Bronchial epithelial cell (primary cell): ENCODE results near the gene GNPNAT1. TPM values are rescaled to one million over a fixed set of nuclear protein-coding genes. Genes with fewer than 3 reads are reported as not detected.

Experiments
- DNase-seq: peaks from one replicate; pipeline ENCODE4 v3.0.0-alpha.2; 2010; ENCODE audit warnings: low read depth
- FAIRE-seq: peaks from 2 replicates; lab custom pipeline; 2011; peaks lifted over from hg19 to GRCh38; lab: Jason Lieb, UNC
- H3K27me3 ChIP-seq: 2 replicates; pipeline ENCODE4 v1.5.1; 2011; ENCODE audit warnings: low read length; ENCODE audit not compliant: control insufficient read depth, insufficient read depth
- H3K36me3 ChIP-seq: 2 replicates; pipeline ENCODE4 v1.5.1; 2011; ENCODE audit warnings: low read length; ENCODE audit not compliant: control insufficient read depth, insufficient read depth
- H3K4me3 ChIP-seq: 2 replicates; pipeline ENCODE4 v1.5.1; 2011; ENCODE audit warnings: mild to moderate bottlenecking, low read depth, low read length, control low read depth
- total RNA-seq: library from RNA; depleted of rRNA; stranded (reverse); fragments of >200 nt; gene quantifications from 2 replicates; pipeline ENCODE4 v1.2.1, GENCODE V29; 2014
- TF ChIP-seq, protein P1 (sequence below): IDR thresholded peaks from 2 replicates; pipeline ENCODE4 v1.5.1; 2011; ENCODE audit warnings: mild to moderate bottlenecking, moderate library complexity, low read length, control low read depth, inconsistent platforms; ENCODE audit not compliant: insufficient read depth, severe bottlenecking

The GNPNAT1 gene
- total RNA-seq, 1 donor from 2014 or later = 57.1 TPM

DNA sequence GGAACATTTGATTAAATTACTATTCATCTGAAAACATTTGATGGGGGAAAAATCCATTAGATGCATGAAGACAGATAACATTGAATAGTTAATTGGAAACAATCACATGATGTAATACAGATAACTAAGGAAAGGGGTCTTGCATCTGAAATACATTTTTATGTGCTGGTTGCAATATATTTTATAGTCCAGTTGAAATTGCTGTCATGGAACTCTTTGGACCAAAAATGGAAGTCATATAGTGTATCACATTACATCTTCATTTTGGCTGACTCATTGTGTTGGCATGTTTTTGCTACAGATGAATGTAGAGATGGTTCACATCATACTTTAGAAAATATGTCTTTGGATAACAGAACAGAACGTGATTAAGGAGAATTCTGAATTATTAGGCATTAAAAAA is 43.0 kb upstream of the GNPNAT1 start:
- FAIRE-seq (no peak), DNase-seq (peak; percentile 71)
- no peaks in the 10 kb centered on the region for H3K27me3 ChIP-seq
- H3K36me3 ChIP-seq = no peaks in the 10 kb centered on the region
- no peak overlapping the region for H3K4me3 ChIP-seq
- TF ChIP-seq, protein P1, sequence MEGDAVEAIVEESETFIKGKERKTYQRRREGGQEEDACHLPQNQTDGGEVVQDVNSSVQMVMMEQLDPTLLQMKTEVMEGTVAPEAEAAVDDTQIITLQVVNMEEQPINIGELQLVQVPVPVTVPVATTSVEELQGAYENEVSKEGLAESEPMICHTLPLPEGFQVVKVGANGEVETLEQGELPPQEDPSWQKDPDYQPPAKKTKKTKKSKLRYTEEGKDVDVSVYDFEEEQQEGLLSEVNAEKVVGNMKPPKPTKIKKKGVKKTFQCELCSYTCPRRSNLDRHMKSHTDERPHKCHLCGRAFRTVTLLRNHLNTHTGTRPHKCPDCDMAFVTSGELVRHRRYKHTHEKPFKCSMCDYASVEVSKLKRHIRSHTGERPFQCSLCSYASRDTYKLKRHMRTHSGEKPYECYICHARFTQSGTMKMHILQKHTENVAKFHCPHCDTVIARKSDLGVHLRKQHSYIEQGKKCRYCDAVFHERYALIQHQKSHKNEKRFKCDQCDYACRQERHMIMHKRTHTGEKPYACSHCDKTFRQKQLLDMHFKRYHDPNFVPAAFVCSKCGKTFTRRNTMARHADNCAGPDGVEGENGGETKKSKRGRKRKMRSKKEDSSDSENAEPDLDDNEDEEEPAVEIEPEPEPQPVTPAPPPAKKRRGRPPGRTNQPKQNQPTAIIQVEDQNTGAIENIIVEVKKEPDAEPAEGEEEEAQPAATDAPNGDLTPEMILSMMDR = no peak

DNA sequence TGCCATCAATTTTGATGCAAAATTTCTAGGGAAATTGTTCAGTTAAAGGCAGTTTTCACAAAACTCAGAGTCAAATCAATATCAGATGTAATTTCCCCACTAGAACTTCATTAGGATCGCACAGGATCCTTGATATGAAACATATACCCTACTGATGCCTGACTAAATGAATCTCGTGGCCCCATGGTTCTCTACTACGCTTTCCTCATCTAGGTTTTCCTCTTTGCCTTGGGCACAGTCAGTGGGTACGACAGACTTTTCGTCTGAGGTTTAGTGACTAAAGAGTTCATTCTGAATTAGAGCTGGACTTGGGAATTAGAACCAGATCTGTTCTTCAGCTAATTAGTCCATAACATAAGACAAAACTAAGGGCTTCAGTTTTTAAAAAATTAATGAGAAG is 42.5 kb upstream of the GNPNAT1 start:
- H3K36me3 ChIP-seq = no peaks in the 10 kb centered on the region
- no peaks in the 10 kb centered on the region for H3K27me3 ChIP-seq
- TF ChIP-seq, protein P1 = no peak
- DNase-seq (no peak), FAIRE-seq (no peak)
- H3K4me3 ChIP-seq = no peak overlapping the region

DNA sequence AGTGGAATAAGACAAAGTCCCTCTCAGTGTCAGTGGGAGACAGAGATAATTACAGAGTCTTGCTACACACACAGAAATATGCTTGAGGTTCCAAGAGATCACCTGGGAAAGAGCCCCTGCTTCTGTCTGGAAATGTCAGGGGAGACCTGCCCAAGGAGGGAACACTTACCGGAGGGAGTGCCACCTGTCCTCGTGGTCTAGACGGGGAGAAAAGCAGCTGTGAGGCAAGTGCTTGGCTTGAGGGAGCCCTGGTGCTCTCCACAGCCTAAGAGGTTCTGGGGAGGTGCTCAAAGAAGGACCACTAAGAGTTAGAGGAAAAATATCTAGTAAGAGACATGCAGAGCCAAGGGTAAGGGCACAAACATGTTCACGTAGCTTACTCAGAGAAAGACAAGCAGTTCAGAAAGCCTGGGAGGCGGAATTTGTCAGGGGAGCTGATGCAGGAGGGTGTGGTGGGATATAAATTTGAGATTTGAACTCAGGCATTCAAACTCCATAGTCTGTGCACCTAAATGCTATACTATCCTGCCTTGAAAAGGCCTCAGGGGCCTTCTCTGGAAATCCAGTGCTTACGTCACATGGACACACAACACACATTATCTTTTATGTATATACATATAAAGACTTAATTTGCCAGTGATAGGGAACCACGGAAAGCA is 38.2 kb upstream of the GNPNAT1 start:
- no peak for DNase-seq
- no peak overlapping the region for H3K4me3 ChIP-seq
- H3K27me3 ChIP-seq = no peaks in the 10 kb centered on the region
- TF ChIP-seq, protein P1 = no peak
- no peak for FAIRE-seq
- H3K36me3 ChIP-seq = no peaks in the 10 kb centered on the region

DNA sequence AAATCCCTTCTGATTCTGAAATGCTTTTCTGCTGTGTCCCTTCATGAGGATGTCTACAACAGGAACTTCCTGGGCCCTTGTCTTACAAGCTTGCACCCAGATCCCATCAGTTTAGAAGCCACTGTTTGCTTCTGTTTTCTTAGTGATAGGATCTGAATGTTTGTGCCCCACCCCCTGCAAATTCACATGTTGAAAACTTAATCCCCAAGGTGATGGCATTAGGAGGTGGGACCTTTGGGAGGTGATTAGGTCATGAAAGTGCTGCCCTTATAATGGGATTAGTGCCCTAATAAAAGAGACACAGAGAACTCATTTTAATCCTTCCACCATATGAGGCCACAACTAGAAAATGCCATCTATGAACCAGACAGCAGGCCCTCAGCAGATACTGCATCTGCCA is 36.0 kb upstream of the GNPNAT1 start:
- no peak for DNase-seq
- Histone ChIP-seq H3K36me3 (no peaks in the 10 kb centered on the region), H3K4me3 (no peak overlapping the region), H3K27me3 (no peaks in the 10 kb centered on the region)
- TF ChIP-seq, protein P1 = no peak
- no peak for FAIRE-seq

DNA sequence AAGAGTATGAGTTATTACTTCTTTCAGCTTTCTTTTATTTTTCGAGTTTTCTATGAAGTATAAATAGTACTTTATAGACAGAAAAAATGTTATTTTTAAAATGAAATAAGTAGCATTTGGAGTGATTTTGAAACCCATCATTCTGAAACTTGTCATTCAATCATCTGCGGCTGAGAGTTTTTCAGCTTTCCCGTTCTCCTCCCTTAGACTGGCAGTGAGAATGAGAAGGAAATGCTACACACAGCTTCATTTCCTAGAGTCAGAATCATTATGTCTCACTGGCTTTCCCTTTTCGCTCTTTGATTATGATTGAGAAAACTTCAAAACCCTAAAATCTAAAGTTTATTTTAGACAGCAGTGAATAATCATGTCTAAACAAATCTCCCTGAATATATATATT is 33.7 kb upstream of the GNPNAT1 start:
- no peak for DNase-seq
- no peak for FAIRE-seq
- H3K27me3 ChIP-seq = no peaks in the 10 kb centered on the region
- H3K4me3 ChIP-seq = no peak overlapping the region
- TF ChIP-seq, protein P1 = no peak
- H3K36me3 ChIP-seq = no peaks in the 10 kb centered on the region

DNA sequence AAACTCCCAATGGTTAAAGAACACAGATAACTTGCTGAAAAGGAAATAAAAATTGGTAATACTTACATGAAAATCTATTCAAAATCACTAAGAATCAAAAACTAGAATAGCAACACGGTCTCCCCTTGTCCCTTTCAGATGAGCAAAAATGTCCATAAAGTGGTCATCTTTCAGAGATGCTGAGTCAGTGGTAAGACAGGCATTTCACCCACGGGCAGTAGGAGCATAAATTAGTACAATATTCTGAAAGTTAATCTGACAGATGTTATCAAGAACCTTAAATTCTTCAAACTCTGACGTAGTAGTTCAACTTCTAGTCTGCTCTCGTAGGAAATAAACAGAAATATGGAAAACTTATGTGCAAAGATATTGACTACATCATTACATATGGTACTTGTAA is 33.1 kb upstream of the GNPNAT1 start:
- no peak for FAIRE-seq
- DNase-seq = no peak
- Histone ChIP-seq H3K27me3 (no peaks in the 10 kb centered on the region), H3K36me3 (no peaks in the 10 kb centered on the region), H3K4me3 (no peak overlapping the region)
- TF ChIP-seq, protein P1 = no peak
